ENCODE measurements around the gene KRTAP20-2. TPM values are rescaled to one million over a fixed set of nuclear protein-coding genes. Genes with fewer than 3 reads are reported as not detected.

Gene KRTAP20-2
- total and polyA plus RNA-seq, 10 of the 15 experiments (the other 5 are each of a cell fraction or from before 2014, with no cell fraction given): not detected

- no peak within 1 kb of the TSS for H3K4me2 ChIP-seq (ENCODE audit: control insufficient read depth, insufficient read depth)
- no peak within 1 kb of the TSS for H3K9ac ChIP-seq (ENCODE audit: control insufficient read depth, insufficient read depth, low read length)
- no peak within 1 kb of the TSS for H3K27ac ChIP-seq (ENCODE audit: control insufficient read depth, insufficient read depth)
- ChIA-PET RAD21 (ENCODE audit: unreplicated experiment) (no interaction called here), SMC1A (ENCODE audit: uncharacterized antibody, unreplicated experiment) (no interaction called here), CTCF (no interaction called here), POLR2A (no interaction called here)
- TF ChIP-seq, protein P1, sequence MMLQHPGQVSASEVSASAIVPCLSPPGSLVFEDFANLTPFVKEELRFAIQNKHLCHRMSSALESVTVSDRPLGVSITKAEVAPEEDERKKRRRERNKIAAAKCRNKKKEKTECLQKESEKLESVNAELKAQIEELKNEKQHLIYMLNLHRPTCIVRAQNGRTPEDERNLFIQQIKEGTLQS (IDR thresholded peaks at IDR 0.05; ENCODE audit: borderline replicate concordance, extremely low read depth, low read depth, low read length): no peak
- TF ChIP-seq KLF5 (IDR thresholded peaks at IDR 0.05; ENCODE audit: partially characterized antibody) (no peak), JUND (IDR thresholded peaks at IDR 0.05; ENCODE audit: low read depth, low read length) (no peak), RCOR1 (conservative IDR thresholded peaks at IDR 0.05; ENCODE audit: low read depth, low read length) (no peak), KDM1A (IDR thresholded peaks at IDR 0.05; ENCODE audit: borderline replicate concordance) (no peak), HDAC6 (IDR thresholded peaks at IDR 0.05; ENCODE audit: unreplicated experiment) (no peak)
- TF ChIP-seq, protein P2, sequence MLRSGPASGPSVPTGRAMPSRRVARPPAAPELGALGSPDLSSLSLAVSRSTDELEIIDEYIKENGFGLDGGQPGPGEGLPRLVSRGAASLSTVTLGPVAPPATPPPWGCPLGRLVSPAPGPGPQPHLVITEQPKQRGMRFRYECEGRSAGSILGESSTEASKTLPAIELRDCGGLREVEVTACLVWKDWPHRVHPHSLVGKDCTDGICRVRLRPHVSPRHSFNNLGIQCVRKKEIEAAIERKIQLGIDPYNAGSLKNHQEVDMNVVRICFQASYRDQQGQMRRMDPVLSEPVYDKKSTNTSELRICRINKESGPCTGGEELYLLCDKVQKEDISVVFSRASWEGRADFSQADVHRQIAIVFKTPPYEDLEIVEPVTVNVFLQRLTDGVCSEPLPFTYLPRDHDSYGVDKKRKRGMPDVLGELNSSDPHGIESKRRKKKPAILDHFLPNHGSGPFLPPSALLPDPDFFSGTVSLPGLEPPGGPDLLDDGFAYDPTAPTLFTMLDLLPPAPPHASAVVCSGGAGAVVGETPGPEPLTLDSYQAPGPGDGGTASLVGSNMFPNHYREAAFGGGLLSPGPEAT (IDR thresholded peaks at IDR 0.05; ENCODE audit: low read depth): no peak
- no peaks in the 10 kb centered on the region; the same call in 2 of the 3 replicates for H3K9me3 ChIP-seq (replicated peaks; ENCODE audit: control insufficient read depth, insufficient read depth, low read length)
- no peak within 1 kb of the TSS for H2AFZ ChIP-seq (ENCODE audit: control insufficient read depth, low read depth, low read length)
- DNase-seq (ENCODE audit: low read depth, low spot score) (no peak), FAIRE-seq (no peak), ATAC-seq (no peak)
- H3K4me1 ChIP-seq (ENCODE audit: control insufficient read depth, insufficient read depth, low read length): no peaks in the 10 kb centered on the region
- no TSS peak for BruUV-seq (replicated peaks)
- no peaks in the 10 kb centered on the region for H3K36me3 ChIP-seq (ENCODE audit: control insufficient read depth in 2 of 2, insufficient read depth in 2 of 2, low read length in 1 of 2)
- no peaks in the 10 kb centered on the region for H4K20me1 ChIP-seq (ENCODE audit: control insufficient read depth, insufficient read depth)
- H3K4me3 ChIP-seq: no peak within 1 kb of the TSS
- WGBS (ENCODE audit: insufficient coverage, insufficient replicate concordance, low lambda C conversion rate, missing lambda C conversion rate): 14% methylated on average over 3 of the region's 3 CpGs
- intact Hi-C loops (cut with micrococcal nuclease; ENCODE audit: unreplicated experiment): no loop called here
- H3K27me3 ChIP-seq (replicated peaks in 1 of 2; ENCODE audit: control insufficient read depth in 2 of 2, insufficient read depth in 2 of 2, low read length in 1 of 2): no peaks in the 10 kb centered on the region
- in situ Hi-C loops (cut with MboI): no loop called here
- no peaks in the 10 kb centered on the region for H3K79me2 ChIP-seq (ENCODE audit: control insufficient read depth, insufficient read depth, low read length)
Observed at GRCh38 chr21:30620522-30620921, 14.5 kb upstream of the KRTAP20-2 start, which contains the start of gene KRTAP20-4. Gene KRTAP20-4 (plus strand): TSS chr21:30620627.
